Measurements from ENCODE around the gene SATB1.

Gene SATB1

GRCh38 chr3:18346097-18346496 lies 79.0 kb downstream of the SATB1 start:
- no peak for TF ChIP-seq REST (IDR thresholded peaks at IDR 0.05; ENCODE audit: insufficient replicate concordance, low read depth)
- no peak for TF ChIP-seq CTCF (IDR thresholded peaks at IDR 0.05; ENCODE audit: insufficient read depth, low read length)
- no peak for TF ChIP-seq GABPA (IDR thresholded peaks at IDR 0.05; ENCODE audit: low read depth)
- no peak for TF ChIP-seq SPI1 (IDR thresholded peaks at IDR 0.05; ENCODE audit: borderline replicate concordance, low read depth)
- TF ChIP-seq POLR2AphosphoS5 (IDR thresholded peaks at IDR 0.05; ENCODE audit: low read depth) = no peak
- H3K27ac ChIP-seq (replicated peaks) = no peak overlapping the region
- DNase-seq (ENCODE audit: low read depth in 1 of 2, low spot score in 1 of 2) = no peak

GRCh38 chr3:18345015-18345367 lies 80.1 kb downstream of the SATB1 start:
- Histone ChIP-seq H3K27me3 (ENCODE audit: insufficient read depth, poor library complexity, severe bottlenecking) (no peaks in the 10 kb centered on the region), H3K4me3 (replicated peaks; ENCODE audit: insufficient read depth, low read length) (no peak overlapping the region), H3K27ac (replicated peaks) (no peak overlapping the region)
- no peak for DNase-seq (ENCODE audit: low read depth in 1 of 2, low spot score in 1 of 2)
- TF ChIP-seq SPI1 (IDR thresholded peaks at IDR 0.05; ENCODE audit: borderline replicate concordance, low read depth) (no peak), POLR2AphosphoS5 (IDR thresholded peaks at IDR 0.05; ENCODE audit: low read depth) (no peak), REST (IDR thresholded peaks at IDR 0.05; ENCODE audit: insufficient replicate concordance, low read depth) (no peak), GABPA (IDR thresholded peaks at IDR 0.05; ENCODE audit: low read depth) (no peak), CTCF (IDR thresholded peaks at IDR 0.05; ENCODE audit: insufficient read depth, low read length) (no peak)

More at GRCh38 chr3:18346097-18346496, 79.0 kb downstream of the SATB1 start:
- Histone ChIP-seq H3K27me3 (ENCODE audit: insufficient read depth, poor library complexity, severe bottlenecking) (no peaks in the 10 kb centered on the region), H3K4me3 (replicated peaks; ENCODE audit: insufficient read depth, low read length) (no peak overlapping the region)

- H3K27ac ChIP-seq (replicated peaks) = no peak overlapping the region
- no peak overlapping the region for H3K4me3 ChIP-seq (replicated peaks; ENCODE audit: insufficient read depth, low read length)
- DNase-seq (ENCODE audit: low read depth in 1 of 2, low spot score in 1 of 2) = no peak
Measured at GRCh38 chr3:18344306-18345014, 80.7 kb downstream of the SATB1 start.

More at GRCh38 chr3:18344306-18345014, 80.7 kb downstream of the SATB1 start:
- TF ChIP-seq CTCF (IDR thresholded peaks at IDR 0.05; ENCODE audit: insufficient read depth, low read length) (no peak), POLR2AphosphoS5 (IDR thresholded peaks at IDR 0.05; ENCODE audit: low read depth) (no peak), GABPA (IDR thresholded peaks at IDR 0.05; ENCODE audit: low read depth) (no peak), REST (IDR thresholded peaks at IDR 0.05; ENCODE audit: insufficient replicate concordance, low read depth) (no peak), SPI1 (IDR thresholded peaks at IDR 0.05; ENCODE audit: borderline replicate concordance, low read depth) (no peak)
- no peaks in the 10 kb centered on the region for H3K27me3 ChIP-seq (ENCODE audit: insufficient read depth, poor library complexity, severe bottlenecking)

Data from HL-60 (cell line).